HG03521 (cell line): ENCODE data around the gene EIF4EBP3.
"Not testable (repeated sequence)": the region's sequence is repeated elsewhere in the genome, so short reads cannot be mapped to it uniquely, and the experiment has no call there.

Experiments
- ATAC-seq: cut with Tn5 transposase; IDR thresholded peaks from one replicate; pipeline ENCODE4 v1.9.1; 2021; ENCODE audit warnings: mild to moderate bottlenecking, moderate library complexity; ENCODE audit not compliant: unreplicated experiment

EIF4EBP3 gene

DNA sequence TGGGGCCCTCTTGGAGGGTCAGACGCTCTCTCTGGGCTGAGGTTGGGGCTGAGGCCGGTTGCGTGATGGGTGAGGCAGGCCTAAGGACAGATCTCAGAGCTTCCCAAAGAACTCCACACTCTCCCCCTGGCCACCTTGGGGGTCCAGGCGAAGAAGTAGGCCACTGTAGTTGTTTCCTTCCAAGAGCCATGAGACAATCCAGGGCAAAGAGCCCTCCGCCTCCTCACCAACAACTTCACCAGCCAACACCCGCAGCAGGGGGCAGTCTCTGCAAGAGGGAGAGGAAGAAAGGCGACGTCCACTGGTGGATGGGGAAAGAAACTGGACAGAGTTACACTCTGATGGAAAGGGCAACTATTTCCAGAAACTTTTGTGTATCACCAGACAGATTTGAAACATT, 27.8 kb downstream of the EIF4EBP3 start:
- ATAC-seq: no peak

DNA sequence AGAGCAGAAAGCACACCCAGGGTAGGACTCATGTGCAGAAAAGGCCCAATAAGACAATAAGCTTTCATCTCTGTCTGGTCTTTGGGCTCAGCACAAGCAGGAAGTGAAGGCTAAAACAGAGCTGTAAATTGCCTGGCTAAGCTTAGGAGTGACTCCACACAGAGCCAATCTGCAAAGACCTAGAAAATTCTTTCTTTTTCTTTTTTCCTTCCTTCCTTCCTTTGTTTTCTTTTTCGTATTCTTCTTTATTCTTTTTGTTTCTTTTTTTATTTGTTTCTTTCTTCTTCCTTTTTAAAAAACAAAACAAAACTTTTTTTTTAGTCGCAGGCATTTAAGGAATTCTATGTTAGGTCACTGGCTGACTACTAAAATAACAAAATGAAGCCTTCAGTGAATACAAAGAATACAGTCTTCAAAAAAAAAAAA, 29.3 kb downstream of the EIF4EBP3 start:
- no peak for ATAC-seq

DNA sequence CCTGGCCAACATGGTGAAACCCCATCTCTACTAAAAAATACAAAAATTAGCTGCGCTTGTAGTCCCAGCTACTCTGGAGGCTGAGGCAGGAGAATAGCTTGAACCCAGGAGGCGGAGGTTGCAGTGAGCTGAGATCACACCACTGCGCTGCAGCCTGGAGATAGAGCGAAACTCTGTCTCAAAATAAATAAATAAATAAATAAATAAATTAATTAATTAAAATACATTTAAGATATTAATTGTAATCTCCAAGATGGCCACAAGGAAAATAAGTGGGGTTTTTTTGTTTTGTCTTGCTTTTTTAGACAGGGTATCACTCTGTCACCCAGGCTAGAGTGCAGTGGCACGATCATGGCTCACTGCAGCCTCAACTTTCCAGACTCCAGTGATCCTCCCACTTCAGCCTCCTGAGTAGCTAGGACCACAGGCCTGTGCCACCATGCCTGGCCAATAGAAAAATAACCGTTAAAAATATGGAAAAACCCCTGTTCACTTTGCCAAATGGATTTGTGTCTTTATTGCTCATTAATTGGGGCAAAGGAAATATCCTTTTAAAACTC, 31.8 kb downstream of the EIF4EBP3 start:
- not testable (repeated sequence) for ATAC-seq

DNA sequence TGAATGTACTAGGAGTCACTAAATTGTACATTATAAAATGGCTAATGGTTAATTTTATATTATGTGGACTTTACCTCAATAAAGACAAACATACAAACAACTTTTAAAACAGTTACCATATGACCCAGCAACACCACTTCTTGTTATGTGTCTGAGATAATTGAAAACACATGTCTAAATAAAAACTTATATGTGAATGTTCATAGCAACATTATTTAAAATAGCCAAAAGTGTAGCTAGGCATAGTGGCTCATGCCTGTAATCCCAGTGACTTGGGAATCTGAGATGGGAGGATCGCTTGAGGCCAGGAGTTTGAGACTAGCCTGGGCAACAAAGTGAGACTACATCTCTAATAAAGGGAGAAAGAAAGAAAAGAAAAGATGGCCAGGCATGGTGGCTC, 40.0 kb downstream of the EIF4EBP3 start:
- ATAC-seq: no peak

DNA sequence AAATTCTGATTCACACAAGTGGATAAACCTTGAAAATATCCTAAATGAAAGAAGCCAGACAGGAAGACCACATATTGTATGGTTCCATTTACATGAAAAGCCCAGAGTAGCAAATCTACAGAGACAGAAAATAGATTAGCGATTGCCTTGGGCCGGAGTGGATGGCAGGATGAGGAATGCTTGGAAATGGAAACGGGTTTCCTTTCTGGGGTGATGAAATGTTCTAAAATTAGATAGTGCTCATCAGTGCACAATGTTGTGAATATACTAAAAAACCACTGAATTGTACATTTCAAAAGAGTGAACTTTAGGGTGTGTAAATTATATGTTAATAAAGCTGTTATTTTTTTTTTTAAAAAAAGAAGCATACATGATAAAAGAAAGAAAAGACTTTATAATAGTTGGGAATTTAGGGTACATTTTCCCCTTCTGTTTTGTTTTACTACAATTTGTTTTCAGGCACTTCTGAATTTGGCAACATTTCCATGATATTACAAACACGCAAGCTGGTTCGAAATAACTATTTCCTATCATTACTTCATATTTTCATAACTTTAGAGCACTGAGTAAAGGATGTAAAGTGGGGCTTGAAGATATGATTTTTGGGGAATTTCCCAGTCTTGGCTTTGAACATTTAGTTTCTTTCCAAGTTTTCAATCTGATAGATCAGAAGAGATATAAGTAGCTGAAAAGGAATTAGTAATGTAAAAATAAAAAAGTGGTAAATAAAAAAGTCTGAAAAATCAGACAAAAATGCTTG, 41.0 kb downstream of the EIF4EBP3 start:
- no peak for ATAC-seq

DNA sequence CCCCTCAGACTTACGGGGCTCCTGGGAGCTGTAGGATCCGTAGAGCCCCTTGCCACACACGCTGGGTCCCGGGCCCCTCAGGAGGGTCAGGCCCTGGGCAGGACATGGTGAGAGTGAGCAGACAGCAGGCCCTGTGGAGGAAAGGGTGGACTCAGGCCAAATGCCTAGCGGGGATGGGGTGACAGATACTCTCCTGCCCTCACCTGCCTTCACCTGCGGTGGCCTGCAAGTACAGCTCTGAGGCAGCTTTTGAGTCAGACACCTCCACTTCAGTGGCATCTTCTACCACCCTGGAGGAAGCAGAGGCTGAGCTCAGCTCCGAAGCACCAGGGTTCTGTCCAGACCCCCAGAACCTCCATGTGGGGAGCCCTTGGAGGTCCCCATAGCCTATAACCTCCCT, 43.4 kb downstream of the EIF4EBP3 start:
- no peak for ATAC-seq

DNA sequence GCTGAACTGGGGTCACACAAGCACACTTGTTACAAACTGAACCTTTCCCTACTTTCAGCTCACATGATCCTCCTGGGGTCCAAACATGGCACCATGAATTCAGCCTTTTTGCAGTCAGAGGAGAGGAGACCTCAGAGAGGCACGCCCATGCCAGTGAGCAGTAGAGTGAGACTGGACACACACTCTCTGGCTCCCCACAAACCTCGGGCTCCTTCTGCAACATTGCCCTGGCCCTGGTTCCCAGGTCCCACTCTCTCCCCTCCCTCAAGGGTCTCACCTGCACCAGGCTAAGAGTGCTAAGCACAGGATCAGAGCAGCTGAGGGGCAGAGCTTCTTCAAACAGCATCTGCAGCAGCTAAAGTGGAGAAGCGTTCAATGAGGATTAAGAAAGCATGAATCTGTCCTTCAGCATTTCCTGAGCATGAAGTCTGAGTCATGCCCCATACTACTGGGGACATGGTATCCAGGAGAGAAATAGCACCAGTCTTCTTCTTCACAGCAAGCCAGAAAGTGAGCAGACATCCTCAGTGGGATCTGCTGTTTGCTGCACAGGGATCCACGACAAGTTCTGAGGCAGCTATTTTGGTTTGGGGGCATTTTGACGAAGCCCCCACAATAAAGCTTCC, 44.4 kb downstream of the EIF4EBP3 start:
- ATAC-seq: no peak

DNA sequence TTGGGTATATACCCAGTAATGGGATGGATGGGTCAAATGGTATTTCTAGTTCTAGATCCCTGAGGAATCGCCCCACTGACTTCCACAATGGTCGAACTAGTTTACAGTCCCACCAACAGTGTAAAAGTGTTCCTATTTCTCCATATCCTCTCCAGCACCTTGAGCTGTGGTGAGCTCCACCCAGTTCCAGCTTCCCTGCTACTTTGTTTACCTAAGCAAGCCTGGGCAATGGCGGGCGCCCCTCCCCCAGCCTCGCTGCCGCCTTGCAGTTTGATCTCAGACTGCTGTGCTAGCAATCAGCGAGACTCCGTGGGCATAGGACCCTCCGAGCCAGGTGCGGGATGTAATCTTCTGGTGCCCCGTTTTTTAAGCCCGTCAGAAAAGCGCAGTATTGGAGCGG, 45.6 kb downstream of the EIF4EBP3 start:
- not testable (repeated sequence) for ATAC-seq

DNA sequence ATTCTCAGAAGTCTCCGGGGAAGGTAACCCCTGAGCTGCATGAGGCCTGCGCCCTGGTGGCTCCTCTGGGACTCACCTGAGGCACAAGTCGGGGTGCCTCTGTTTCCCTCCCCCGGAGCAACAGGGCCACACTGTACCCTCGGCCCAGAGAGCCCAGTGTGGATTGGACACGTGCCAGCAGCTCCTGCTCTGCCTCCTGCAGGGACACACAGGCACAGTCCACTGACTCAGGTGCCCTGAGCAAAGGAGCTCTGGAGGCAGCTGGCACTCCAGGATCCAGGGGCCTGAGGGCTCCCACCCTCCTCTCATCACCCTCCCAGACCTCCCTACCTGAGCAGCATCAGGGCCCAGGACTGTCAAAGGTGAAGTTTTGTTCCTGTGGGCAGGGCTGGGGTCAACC, 46.7 kb downstream of the EIF4EBP3 start:
- ATAC-seq: no peak

DNA sequence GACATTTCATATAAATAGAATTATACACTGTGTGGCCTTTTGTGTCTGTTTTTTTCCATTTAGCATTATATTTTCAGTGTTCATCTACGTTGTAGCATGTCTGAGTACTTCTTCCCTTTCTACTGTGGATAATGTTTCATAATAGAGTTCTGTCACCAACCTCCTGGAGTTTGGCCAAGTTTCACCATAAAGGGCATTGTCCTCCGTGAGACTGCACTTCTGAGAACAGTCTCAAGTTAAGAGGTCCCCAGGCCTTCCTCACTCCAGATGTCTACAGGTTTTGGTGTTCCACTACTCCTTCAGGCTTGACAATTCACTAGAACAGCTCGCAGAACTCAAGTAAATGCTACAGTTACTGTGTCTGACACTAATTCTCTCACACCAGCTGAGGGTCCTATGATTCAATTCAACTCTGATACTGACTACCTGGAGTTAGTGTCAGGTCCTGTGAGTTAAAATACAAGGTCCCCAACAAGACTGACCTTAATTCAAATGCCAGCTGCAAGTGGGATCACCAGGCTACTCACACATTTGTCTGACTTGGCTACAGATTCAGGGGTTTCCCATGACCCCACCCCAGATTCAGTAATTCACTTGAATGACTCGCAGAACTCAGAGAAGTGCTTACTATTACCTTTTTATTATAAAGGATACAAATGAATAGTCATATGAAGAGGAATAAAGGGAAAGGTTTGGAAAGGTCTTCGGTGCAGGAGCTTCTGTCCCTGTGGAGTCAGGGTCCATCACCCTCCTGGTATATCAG, 48.3 kb downstream of the EIF4EBP3 start:
- ATAC-seq: no peak

DNA sequence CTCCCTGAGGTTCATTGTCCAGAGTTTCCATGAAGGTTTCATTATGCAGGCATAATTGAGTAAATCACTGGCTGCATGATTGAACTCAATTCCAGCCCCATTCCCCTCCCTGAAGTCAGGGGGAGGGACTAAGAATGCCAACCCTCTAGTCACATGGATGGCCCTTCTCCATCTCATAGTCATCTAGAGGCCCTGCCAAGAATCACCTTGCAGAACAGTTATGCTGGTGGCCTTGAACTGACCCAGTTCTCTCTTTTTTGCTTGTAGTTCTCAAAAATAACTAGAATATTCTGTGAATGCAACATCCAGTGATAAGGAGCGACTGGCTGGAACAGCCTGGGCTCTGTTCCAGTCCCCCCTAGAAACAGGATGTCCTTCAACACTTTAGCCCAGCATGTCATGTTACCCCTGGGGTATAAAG, 48.9 kb downstream of the EIF4EBP3 start:
- no peak for ATAC-seq

DNA sequence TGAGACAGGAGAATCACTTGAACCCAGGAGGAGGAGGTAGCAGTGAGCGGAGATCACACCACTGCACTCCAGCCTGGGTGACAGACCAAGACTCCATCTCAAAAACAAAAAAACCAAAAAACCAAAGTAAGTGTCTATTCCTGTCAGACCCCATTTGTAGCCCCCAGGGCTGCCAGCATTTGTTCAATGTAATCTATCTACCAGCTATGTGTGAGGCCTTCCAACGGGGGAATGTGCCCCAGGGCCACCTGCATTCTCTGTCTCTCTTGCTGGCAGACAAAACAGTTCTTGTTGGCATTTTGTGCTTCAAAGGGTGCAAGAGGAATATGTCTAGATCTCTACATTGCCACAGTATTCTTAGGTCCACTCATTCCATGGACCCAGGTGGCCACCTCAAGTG, 51.4 kb downstream of the EIF4EBP3 start:
- no peak for ATAC-seq
